Measurements from ENCODE around the gene CACNA1S. TPM values are rescaled to one million over a fixed set of nuclear protein-coding genes. Genes with fewer than 3 reads are reported as not detected.

CACNA1S gene
- total RNA-seq, 1 donor from 2014 or later: not detected

- Mint-ChIP-seq H3K4me3 (ENCODE audit: unreplicated experiment) (no peak overlapping the region), H3K4me1 (ENCODE audit: low read depth, unreplicated experiment) (peaks cover 1% of the 10 kb centered on the region), H3K36me3 (ENCODE audit: low read depth, unreplicated experiment) (peaks cover 1% of the 10 kb centered on the region), H3K9me3 (ENCODE audit: unreplicated experiment) (peaks cover 2% of the 10 kb centered on the region), H3K27ac (ENCODE audit: unreplicated experiment) (no peak overlapping the region), H3K27me3 (ENCODE audit: low read depth, unreplicated experiment) (peaks cover 32% of the 10 kb centered on the region)
- Histone ChIP-seq H3K36me3 (ENCODE audit: insufficient read depth, low read length) (no peaks in the 10 kb centered on the region), H3K27ac (ENCODE audit: low read depth, low read length) (no peak overlapping the region), H3K9ac (ENCODE audit: low read length) (no peak overlapping the region), H3K4me3 (ENCODE audit: insufficient read depth, low read depth, low read length) (no peak overlapping the region), H3K79me2 (ENCODE audit: insufficient read depth, low read length) (no peaks in the 10 kb centered on the region), H3K9me3 (ENCODE audit: insufficient read depth, low read depth, low read length) (no peaks in the 10 kb centered on the region), H2AFZ (ENCODE audit: low read depth, low read length) (no peak overlapping the region), H4K20me1 (ENCODE audit: insufficient read depth, low read length) (no peaks in the 10 kb centered on the region), H3K4me2 (ENCODE audit: low read length) (no peak overlapping the region), H3K4me1 (ENCODE audit: insufficient read depth, low read length) (no peaks in the 10 kb centered on the region), H3K27me3 (ENCODE audit: insufficient read depth, low read length) (peaks cover 11% of the 10 kb centered on the region)
- TF ChIP-seq CTCF (IDR thresholded peaks at IDR 0.05; ENCODE audit: insufficient read depth, low read depth, low read length) (no peak), EZH2 (IDR thresholded peaks at IDR 0.05; ENCODE audit: insufficient read depth, low read length) (no peak)
- DNase-seq (ENCODE audit: low read depth) (no peak), FAIRE-seq (no peak)
Observed at GRCh38 chr1:201088901-201089525, 23.2 kb downstream of the CACNA1S start.

- Histone ChIP-seq H3K27me3 (ENCODE audit: insufficient read depth, low read length) (peaks cover 13% of the 10 kb centered on the region), H3K4me3 (ENCODE audit: insufficient read depth, low read depth, low read length) (no peak overlapping the region), H3K27ac (ENCODE audit: low read depth, low read length) (no peak overlapping the region), H3K4me1 (ENCODE audit: insufficient read depth, low read length) (no peaks in the 10 kb centered on the region), H3K9me3 (ENCODE audit: insufficient read depth, low read depth, low read length) (no peaks in the 10 kb centered on the region), H2AFZ (ENCODE audit: low read depth, low read length) (no peak overlapping the region), H4K20me1 (ENCODE audit: insufficient read depth, low read length) (no peaks in the 10 kb centered on the region), H3K9ac (ENCODE audit: low read length) (no peak overlapping the region), H3K79me2 (ENCODE audit: insufficient read depth, low read length) (no peaks in the 10 kb centered on the region), H3K4me2 (ENCODE audit: low read length) (no peak overlapping the region), H3K36me3 (ENCODE audit: insufficient read depth, low read length) (no peaks in the 10 kb centered on the region)
- no peak for TF ChIP-seq EZH2 (IDR thresholded peaks at IDR 0.05; ENCODE audit: insufficient read depth, low read length)
- no peak for TF ChIP-seq CTCF (IDR thresholded peaks at IDR 0.05; ENCODE audit: insufficient read depth, low read depth, low read length)
- H3K9me3 Mint-ChIP-seq (ENCODE audit: unreplicated experiment): peaks cover 2% of the 10 kb centered on the region
- no peak for DNase-seq (ENCODE audit: low read depth)
- H3K36me3 Mint-ChIP-seq (ENCODE audit: low read depth, unreplicated experiment): peaks cover 1% of the 10 kb centered on the region
- no peaks in the 10 kb centered on the region for H3K4me1 Mint-ChIP-seq (ENCODE audit: low read depth, unreplicated experiment)
- H3K27me3 Mint-ChIP-seq (ENCODE audit: low read depth, unreplicated experiment): peaks cover 30% of the 10 kb centered on the region
- FAIRE-seq: no peak
- no peak overlapping the region for H3K27ac Mint-ChIP-seq (ENCODE audit: unreplicated experiment)
- H3K4me3 Mint-ChIP-seq (ENCODE audit: unreplicated experiment): no peak overlapping the region
Observed at GRCh38 chr1:201088395-201088794, 23.8 kb downstream of the CACNA1S start.

Measured in astrocyte (in vitro differentiated cells and primary cell).